Medulla oblongata (tissue), 1 donor: ENCODE measurements around the gene ZC3H12C.
A peak's percentile ranks its signal among the peaks of the same experiment; 100 is the strongest.

Experiments
- DNase-seq: peaks from one replicate; pipeline ENCODE4 v3.0.0-alpha.2; 2015; ENCODE audit errors: extremely low spot score

ZC3H12C gene

DNA sequence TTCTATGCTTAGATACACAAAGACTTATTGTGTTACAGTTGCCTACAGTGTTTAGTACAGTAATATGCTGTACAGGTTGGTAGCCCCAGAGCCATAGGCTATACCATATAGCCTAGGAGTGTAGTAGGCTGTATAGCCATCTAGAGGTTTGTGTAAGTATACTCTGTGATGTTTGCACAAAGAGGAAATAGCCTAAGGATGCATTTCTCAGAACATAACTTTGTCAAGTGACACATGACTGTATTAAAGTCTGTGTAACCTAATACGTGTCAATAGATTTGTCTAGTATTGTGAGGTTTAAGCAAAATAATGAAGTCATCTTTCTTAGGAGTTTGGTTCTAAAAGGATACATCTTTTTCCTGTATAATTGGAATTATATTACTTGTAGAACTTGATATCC lies 5.5 kb downstream of the ZC3H12C start:
- no peak for DNase-seq

DNA sequence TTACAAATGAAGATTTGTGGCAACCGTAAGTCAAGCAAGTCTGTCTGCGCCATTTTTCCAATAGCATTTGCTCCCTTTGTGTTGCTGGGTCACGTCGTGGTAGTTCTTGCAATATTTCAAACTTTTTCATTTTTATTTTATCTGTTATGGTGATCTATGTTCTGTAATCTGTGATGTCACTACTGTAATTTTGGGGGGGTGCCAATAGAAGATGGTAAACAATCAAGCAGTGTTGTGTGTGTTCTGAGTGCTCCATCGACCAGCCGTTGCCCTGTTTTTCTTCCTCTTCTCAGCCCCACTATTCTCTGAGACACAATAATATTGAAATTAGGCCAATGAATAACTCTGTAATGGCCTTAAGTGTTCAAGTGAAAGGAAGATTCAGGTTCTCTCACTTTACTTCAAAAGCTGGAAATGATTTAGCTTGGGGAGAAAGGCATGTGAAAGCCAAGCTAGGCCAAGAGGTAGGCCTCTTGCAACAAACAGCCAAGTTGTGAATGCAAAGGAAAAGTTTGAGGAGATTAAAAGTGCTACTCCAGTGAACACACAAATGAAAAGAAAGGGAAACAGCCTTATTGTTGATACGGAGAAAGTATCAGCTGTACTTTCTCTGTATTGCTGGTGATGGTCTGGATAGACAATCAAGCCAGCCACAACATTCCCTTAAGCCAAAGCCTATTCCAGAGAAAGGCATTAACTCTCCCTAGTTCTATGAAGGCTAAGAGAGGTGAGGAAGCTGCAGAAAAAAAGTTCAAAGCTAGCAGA lies 7.5 kb downstream of the ZC3H12C start:
- no peak for DNase-seq

DNA sequence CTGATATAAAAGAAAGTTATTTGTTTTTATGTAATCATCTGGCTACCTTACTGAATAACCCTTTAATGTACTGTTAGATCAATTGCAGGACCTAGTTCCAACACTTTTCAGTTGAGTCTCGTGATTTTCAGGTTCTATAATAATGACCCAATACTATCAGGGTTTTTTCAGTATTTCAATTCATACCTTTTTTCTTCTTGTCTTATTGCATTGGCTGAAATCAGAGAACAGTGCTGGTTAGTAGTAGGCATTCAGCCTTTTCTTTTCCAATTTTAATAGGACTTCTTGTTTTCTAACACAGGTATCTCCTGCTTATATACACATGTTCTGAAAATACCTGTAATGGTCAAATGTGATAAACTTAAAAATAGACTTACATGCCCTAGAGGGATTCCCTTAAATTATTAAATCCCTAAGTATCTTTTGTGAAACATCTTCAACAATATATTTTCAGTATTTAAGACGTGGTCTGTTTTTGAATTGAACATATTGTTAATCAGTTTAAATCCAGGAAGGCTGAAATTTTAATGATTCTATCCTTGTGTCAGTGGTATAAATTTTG lies 13.6 kb downstream of the ZC3H12C start:
- DNase-seq = no peak

DNA sequence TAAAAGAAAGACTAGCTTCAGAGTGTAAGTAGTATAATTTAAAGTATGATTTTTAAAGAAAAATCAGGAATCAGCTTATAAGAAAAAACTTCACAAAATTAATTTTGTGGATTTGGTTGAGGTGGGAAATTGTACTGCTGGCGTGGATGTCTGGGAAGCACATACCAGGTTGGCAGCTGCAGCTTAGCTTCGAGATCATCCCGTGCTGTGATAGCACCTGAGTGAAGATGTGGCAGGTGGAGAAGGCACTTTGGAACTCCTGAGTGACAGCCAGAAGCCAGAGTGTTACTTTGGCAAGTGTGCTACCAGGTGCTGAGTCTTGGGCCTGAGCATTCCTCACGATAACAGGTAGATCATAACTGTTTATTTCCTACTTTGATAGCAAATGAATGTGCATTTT lies 17.7 kb downstream of the ZC3H12C start:
- DNase-seq = no peak

DNA sequence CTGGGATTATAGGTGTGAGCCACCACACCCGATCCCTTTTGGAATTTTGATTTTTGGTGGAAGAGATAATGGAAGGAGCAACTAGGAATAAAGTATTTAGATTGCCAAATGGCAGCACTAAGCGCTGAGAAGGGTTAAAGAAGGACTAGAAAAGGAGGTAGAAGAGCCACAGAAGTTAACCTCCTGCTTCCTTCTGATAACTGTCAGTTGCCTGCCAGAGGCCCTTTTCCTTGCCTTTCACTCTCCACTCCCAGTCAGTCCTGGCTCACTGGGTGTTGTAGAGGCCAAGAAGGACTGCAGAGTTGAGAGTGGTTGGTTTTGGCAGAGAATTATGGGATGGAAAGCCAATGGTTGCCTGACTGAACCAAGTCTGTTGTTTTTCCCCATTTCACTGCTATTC lies 19.3 kb downstream of the ZC3H12C start:
- DNase-seq = no peak

DNA sequence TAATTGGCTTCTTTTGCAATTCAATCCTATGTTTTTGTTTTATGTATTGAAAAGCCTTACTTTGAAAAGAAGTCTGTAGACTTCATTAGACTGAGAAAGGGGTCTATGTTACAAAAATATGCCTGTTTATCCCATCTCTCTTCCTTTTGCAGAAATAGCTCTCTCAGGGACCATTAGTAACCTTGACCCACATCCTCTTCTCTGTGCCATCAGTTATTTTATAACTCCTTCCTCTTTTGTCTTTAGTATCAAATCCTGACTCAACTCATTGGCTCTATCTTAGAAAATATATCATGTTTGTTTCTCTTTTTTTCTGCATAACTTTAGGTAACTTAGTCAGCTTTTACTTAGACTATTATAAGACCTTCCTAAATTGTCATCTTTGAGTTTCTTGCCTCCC lies 20.3 kb downstream of the ZC3H12C start:
- DNase-seq = no peak

DNA sequence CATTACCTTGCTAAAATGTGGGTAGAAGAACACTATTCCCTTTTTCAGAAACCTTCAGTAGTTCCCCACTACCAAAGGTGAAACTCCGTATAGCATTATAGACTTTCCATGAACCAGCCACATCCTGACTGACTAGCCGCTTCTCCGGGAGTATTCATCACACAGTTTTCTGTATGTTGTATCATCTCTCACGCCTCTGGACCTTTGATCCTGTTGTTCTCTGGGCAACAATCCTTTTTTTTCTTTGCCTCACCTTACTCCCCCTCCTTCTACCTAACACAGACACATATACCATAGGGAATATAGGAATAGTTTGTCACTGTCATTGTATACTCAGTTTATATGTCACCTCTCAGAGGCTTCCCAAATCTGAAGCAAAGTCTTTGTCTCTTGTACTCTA lies 20.8 kb downstream of the ZC3H12C start:
- DNase-seq = no peak

DNA sequence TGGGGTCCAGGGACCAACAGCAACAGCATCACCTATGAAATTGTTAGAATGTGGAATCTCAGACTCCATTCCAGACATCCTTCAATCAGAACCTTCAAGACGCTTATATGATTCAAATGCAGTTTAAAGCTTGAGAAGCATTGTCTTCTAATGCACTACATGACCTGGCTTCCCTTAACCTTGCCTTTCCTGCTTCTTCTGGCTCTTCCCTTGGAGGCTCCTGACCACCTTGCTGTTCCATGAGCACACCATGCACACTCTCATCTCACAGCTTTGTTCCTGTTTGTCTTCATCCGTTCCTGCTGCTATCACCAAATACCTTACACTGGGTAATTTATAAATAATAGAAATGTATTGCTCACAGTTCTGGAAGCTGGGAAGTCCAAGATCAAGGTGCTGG lies 26.1 kb downstream of the ZC3H12C start:
- no peak for DNase-seq

DNA sequence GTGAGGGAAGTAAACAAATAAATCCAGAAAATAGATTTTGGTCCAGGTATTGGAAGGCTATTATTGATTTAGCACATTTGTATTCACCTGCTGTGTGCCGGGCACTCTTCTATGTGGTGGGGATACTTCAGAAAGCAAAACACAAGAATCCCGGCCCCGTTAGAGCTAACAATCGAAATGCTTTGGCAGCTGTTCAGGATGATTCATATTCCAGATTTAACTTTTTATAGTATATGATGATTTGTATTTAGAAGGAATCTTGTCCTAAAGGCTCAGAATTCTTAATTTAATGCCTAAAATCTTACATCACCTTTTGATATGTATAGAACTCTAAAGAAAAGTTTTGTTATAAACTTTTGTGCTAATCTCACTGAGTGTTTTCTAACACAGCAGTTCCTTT lies 28.0 kb downstream of the ZC3H12C start:
- no peak for DNase-seq

DNA sequence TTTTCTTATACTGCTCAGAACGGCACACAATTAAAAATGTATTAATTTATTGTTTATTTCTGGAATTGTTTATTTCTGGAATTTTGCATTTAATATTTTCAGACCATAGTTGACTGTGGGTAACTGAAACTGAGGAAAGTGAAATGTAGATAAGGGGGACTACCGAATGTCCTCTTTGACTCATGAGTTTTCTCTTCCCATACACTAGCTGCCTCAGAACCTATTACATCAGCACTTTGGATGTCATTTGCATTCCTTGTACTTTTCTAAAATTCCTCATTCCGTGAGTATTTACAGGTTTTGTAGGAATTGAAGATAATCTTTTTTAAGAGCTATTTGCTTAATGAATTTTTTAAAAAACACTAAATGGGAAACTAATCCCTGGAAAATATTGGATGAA lies 29.8 kb downstream of the ZC3H12C start:
- no peak for DNase-seq

DNA sequence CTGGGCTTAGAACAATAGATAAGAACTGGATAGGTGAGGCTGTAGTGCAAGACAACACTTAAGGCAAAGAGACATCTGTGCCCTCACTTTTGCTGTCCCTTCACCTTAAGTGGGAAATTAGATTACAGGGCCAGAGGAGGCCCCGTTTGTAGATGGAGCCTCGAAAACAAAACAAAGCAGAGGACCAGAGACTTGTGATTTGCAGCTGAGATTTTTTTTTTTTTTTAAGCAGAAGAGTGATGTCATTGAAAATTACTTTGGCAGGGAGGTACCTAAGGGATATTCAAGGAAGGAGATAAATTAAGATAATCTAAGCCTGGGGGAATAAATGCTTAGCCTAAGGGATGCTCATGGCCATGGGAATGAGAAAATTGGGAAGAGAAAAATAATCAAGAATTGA lies 31.4 kb downstream of the ZC3H12C start:
- no peak for DNase-seq

DNA sequence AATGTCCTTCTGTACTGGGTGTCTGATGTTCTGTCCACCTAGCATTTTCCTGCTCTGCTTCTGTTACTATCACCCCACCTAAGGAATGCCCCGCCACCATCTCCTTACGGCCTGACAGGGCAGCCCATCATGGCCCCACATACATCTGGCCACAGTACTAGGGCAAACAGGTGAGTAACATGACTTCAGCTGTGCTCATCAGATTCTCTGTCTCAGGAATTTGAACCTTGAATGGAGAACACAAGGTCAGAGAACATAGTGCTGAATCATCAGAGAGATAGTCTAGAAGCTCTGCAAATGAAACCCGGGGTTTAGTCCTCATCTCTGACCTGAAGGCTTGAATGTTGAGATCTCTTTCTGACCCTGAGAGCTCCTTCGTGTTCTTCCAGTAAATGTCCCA lies 32.4 kb downstream of the ZC3H12C start:
- no peak for DNase-seq

DNA sequence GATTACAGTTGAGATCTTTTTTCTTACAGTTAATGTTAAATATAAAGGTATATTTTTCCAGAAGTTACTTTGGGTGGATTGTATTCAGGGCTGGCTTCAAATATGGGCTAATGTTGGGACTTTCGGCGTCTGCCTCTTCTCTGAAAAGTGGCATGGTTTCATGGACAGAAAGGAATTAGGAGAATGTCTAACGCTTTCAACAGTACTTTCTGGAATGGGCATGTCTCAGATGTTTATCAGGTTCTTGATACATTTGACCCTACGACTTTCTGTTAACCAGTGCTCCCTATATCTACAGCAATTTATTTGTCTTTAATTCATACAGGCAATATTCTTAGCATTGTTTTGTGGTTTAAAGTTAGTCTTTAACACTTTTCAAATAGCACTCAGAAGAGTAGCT lies 33.7 kb downstream of the ZC3H12C start:
- no peak for DNase-seq

DNA sequence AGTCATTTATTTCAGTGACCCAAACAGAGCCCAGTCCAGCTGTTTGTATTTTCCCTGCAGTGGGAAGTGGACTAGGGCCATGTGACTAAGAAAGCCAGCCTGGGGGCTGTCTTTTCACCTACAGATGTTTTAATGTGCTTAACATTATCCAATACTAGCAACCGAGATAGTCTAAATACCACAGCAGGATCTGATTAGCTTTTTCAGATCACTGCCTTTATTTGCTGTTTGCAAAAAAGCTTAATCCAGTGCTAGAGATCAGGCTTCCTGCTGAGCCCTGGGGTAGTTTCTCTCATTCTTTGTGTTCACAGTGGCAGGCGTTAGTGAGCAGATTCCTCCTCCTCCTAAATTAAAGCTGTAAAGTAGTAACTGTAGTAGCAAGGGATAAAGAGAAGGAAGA lies 35.0 kb downstream of the ZC3H12C start:
- peak; percentile 42 for DNase-seq

DNA sequence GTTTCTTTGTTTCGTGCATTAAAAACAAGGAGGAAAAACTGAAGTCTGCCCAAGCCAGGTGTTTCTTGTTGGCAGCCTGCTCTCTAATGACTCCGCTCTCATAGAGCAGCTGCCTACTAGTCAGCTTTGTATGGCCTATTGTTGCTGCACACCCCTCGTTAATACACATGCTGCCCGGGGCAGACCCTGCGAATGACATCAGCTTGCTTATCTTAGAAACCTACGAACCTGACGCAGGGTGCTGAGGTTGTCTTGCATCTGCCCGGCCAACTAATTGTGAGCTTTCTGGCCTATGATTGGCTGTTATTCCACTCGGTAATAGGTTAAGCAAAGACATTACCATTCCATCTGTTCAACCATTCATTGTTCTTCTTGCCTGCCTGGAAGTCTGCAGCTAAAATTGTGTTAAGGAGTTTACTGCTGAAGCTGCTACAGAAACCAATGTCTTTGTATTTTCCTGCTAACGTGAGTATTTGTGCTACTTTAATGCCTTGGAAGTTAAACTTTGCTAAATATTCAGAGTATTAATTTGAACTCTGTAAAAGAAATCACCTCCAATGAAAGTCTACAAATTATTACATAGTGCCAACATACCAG lies 37.5 kb downstream of the ZC3H12C start:
- DNase-seq = peak; percentile 42

DNA sequence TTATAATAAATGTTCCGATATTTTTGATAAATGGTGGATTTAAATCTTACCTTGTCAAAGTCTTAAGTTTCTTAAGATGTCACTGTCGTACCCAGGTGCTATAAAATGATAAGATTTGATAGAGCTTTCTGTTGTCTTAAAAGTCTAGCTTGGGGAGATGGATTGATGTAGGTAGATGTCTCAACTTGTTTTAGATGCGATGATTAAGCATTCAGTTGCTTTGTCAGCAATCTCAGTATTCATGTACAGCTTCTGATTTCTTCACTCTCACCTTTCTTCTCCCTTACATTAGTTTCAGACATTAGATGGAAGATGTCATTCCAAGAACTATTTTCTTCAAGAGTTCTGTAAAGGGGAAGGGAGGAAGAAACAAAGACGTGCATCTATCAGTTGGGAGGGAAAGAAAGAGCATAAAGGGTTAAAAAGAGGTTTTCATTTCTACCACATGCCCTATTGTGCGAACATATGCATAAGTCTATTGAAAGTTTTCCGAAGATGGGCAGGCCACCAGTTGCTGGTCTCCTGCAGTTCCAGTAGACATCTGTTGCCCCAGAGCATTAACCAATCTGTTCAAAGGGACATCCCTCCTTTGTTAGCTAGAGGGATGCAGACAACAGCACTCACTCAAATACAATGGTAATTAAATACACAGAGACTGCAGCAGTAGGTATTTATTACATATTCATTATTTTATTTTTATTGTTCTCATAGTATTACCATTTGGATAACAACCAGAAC lies 38.4 kb downstream of the ZC3H12C start:
- peak; percentile 21 for DNase-seq

DNA sequence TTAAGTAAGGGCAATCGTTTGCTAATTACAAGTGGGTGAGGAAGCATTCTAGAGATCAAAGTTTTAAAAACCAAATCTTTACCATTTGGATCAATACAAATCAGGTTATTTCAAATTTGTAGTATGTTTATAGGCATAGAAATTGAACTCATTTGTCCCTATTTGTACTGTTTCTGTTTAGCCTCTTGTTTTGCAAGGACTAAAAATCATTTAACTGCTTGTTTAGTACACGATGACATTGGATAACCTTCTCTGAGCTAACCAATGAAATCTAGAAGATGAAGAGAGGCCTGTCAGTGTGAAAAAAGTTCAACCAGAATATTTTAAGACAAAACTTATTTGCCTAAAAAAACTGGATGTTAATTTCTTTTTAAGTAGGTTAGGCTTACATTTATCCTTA lies 40.0 kb downstream of the ZC3H12C start:
- DNase-seq = no peak

DNA sequence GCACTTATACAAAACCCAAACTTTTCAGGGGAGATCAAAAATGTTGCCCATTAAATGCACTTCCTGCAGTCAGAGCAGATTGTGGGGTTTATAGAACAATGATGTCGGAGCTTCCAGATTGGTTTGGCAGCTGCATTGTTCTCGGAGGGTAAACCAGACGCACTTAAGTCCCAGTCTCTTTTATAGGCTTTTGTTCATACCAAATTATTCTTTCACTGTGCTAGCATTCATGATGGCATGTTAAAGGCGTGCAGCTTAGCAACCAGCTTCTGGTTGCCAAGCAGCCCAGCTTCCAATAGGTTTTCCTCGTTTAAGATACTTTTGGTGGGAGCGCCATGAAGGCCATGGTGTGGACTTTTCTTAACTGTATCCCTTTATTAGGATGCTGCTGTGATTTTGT lies 40.9 kb downstream of the ZC3H12C start:
- peak; percentile 42 for DNase-seq

DNA sequence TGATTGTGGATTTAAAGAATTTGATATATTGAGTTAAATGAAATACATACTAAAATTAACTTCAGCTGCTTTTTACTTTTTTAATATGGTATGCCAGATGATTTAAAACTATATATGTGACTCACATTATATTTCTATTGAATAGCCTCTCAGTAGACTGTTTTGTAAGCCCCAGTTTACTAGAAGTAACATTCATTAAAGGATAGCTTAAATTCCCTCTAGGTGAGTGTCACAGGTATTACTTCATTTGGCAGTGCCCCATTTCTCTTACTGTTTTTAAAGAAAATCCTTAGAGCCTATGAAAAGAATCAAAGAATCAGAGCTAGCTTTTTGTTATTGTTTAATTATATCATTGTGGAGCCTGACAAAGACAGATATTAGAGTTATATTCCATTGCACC lies 48.6 kb downstream of the ZC3H12C start:
- DNase-seq = no peak

DNA sequence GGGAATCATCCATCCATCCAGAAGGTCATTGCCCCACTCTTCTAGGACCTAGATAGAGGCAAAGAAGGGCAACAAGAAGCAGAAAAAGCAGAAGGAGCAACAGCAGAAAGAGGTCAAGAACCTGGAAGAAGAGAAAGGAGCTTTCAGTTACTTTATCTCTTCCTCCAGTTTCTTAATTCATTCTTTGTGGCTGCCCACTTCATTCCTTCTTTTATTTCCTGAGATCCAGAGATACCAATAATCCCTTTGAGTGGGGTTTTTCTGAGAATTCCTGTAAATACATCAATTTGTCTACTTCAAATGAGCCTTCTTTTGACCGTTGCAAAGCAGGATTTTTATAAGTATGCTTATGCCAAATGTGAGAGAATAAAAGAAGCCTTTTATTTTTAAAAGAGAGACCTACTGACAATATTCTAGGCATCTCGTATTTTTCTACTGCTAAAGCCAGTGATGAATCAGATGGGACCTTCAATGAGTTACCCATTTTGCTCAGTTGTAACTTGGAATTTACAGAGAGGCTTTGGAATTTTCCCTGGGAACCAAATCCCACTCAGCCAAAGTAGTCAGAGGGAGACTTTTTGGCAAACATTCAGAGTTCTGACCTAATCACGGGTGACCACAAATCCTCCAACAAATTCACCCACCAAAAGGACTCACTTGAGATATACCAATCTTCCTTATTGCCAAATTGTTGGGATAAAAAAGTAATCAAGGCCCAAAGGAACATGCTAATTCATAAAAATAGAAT lies 54.9 kb downstream of the ZC3H12C start:
- no peak for DNase-seq

DNA sequence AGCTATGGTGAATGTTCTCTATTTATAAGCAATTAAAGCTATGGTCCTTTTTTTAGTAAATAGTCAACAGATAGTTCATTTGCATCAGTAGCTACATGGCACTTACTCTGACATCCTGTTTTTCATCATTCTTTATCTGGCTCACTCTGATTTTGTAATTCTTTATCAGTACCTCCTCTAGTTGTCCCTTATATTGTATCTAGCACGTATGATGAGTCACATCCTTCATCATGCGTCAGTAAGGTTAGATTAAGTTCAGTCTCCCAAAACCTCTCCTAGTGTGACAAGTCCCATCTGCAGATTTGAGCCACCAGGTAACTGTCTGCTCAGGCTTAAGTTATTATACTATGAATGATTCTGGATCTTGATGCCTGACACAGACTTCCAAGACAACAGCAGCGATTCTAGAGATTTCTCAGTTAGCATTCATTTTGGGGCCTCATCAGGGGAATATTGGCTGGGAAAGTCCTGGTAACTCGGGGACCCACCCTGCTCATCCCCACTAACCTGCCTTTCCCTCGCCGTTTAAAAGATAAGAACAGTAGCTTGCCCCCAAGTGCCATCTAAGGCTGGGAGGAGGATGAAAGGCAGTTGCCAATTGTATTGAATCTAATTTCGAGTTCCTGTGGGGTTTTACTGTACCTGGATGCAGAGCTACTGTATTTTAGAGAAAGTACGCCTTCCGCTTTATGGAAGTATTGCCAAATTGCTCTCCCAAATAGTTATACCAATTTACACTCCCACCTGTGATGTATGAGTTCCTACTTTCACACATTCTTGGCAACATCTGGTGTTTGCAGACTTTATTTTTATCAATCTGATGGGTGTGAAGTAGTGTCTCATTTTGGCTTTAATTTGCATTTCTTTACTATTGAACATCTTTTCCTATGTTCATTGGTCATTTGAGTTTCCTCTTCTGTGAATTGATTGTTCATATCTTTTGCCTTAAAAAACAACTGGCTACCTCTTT lies 55.9 kb downstream of the ZC3H12C start:
- DNase-seq = no peak
